ENCODE results near the gene IGFLR1.
A peak's percentile ranks its signal among the peaks of the same experiment; 100 is the strongest.

IGFLR1 gene

DNA sequence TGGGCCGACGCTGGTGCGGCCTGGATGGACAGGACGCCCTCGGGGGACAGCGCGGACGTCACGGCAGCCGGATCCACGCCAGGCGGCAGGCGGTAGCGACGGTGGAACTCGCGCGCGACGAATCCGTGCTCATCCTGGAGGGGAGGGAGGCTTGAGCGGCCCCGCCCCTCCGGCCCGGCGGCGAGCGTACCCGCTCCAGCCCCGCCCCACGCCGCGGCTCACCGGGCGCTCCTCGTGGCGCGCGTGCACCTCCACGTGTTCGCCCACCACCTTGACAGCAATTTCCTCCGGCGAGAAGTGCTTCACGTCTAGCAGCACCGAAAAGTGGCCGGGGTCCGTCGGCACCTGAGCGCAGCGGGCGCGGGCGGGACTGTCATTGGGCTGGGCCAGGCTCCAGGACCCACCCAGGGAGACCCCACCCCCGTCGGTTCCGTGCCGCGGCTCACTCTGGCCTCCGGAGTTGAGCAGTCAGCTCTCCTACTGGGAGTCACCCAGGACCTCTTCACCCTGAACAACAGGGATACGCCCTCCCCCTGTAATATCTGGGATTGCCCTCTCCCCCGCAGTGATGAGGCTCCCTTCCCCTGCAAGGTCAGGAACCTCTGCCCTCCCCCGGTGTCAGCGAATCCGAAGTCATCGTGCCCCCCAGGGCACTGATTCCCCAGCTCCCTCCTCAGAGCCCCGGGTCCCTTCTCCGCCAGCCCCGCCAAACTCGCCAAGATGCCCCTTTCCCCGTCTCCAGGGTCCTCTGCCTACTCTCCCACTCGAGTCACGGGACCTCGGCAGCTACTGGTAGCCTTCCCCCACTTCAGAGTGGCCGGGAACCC, 13.5 kb upstream of the IGFLR1 start:
- DNase-seq (ENCODE audit: low spot score): peak; percentile 77

DNA sequence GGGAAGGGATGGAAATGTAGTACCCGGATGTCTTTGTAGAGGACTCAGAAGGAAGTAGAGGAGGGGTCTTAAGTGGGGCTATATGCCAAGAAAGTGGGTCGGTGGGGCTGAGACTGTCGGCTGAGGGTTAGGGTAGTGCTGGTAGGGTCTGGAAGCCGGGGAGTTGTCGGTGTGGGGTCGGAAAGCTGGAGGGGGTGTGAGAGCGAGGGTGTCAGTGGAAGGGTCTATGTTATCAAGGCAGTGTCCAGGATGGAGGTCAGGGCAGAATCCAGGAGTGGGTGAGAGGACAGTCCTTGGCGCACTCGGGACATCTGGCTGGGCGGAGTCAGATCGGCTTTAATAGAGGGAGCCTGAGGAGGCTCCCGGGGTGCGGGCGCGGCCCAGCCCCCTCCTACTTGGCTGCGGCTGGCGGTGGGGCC, 12.9 kb upstream of the IGFLR1 start:
- DNase-seq (ENCODE audit: low spot score): no peak

DNA sequence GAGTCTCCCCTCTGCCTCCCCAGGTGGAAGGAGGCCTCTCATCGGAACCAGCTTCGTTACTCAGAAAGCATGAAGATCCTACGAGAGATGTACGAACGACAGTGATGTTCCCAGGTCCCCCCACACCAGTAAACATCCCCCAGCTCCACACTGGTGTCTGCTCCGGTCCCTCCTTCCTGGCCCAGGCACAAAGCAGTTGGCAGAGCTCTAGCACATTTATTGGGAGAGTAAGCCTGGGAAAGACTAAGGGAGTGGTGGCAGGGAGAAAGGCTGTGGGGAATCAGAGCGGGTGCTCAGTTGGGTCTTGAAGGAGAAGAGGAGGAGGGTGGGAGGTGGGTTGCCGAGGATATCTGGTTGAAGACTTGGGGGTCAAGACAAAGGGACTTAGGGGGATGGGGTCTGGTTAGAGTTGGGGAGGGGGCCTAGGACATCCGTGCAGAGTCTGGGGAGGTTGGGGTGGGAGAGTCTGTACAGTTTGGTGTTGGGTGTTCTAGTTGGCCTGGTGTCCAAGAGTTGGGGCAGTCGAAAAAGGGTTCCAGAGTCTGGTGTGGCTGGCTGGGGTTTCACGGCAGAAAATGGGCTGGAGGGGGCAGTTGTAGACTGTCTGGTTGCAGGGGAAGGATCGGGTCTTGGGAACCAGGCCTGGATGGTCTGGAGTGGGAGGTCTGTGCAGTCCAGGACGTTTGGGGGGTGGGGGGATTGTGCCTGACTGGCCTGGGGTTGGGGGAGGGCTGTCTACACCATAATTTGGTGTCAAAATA, 12.3 kb upstream of the IGFLR1 start:
- DNase-seq (ENCODE audit: low spot score): no peak

DNA sequence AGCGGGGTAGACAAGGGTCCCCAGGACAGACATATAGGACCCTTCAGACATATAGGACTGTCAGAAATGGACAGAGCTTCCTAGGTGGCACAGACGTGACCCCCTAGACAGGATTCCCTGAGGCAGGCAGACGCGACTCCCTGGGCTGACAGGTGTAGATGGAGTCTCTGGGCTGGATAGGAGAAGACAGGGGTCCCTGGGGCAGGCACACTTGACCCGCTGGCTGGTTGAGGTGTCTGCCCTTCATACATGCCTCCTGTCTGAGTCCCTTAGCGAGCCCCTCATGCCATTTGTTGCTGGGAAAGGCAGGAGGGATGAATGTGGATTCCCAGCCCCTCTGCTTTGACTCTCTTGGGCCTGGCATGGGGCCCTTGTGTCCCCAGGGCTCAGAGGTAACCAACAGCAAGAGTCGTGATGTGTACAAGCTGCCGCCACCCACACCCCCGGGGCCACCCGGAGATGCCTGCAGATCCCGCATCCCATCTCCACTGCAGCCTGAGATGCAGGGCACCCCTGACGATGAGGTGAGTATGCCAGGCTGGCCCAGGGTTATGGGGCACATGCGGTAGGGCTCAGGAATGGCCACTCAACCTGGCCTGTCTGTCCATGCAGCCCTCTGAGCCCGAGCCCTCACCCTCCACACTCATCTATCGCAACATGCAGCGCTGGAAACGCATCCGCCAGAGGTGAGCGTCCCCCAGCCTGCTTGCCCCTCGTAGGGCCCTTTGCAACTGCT, 11.6 kb upstream of the IGFLR1 start:
- DNase-seq (ENCODE audit: low spot score): no peak

DNA sequence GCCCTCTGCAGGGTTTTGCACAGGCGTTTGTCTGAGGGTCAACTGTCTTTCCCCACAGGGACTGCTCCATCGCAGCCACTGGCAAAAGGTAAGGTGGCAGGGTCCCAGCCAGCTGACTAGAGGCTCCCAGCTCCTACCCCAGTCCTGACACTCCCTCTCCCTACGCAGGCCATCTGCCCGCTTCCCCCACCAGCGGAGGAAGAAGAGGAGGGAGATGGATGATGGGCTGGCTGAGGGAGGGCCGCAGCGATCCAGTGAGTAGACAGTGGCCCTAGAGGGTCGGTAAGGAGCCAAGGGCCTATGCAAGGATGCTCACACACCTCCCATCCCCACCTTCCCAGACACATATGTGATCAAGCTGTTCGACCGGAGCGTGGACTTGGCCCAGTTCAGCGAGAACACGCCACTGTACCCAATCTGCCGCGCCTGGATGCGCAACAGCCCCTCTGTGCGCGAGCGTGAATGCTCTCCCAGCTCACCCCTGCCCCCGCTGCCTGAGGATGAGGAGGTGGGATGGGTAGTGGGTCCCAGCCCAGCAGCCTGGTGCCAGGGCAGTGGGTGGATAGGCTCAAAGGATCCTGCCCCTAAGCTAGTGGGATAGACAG, 10.6 kb upstream of the IGFLR1 start:
- DNase-seq (ENCODE audit: low spot score): no peak

GRCh38 chr19:35751839-35752745, 9.8 kb upstream of the IGFLR1 start:
- DNase-seq (ENCODE audit: low spot score): no peak

- DNase-seq (ENCODE audit: low spot score): no peak
These were observed 7.9 kb upstream of the IGFLR1 start for GRCh38 chr19:35750167-35750566.

GRCh38 chr19:35748106-35749020, 6.1 kb upstream of the IGFLR1 start, which contains the start of gene LIN37:
TSS of gene LIN37 (plus strand) at chr19:35748576. CDS start at chr19:35748725, 149 bp downstream.
- peak; percentile 94 for DNase-seq (ENCODE audit: low spot score)

DNA sequence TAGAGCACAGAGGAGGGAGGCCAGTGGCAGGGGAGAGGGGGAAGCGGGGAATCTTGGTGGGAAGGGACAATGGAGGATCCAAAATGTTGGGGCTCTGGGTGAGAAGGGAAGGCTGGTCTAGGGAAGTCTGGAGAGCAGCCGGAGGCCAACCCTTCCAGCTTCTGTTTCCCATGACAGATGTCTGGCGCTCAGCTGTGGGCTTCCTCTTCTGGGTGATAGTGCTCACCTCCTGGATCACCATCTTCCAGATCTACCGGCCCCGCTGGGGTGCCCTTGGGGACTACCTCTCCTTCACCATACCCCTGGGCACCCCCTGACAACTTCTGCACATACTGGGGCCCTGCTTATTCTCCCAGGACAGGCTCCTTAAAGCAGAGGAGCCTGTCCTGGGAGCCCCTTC, 4.3 kb upstream of the IGFLR1 start:
- no peak for DNase-seq (ENCODE audit: low spot score)

DNA sequence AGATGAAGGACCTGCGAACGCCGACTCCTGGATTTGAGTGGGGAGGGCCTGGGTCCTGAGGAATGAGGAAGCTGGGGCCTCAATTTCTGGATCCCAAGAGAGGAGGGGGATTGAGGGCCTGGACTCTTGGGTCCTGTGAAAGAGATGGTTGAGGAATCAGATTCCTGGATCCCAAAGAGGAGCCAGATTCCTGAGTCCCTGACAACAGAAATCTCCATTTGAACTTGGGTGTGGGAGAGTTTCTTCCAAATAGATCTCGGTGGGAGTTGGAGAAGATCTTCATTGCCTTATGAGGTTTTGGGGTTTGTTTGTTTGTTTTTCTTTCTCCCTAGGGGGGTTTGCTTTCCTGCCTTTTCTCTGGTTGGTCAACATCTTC, 3.8 kb upstream of the IGFLR1 start:
- DNase-seq (ENCODE audit: low spot score): no peak

GRCh38 chr19:35745328-35746086, 3.3 kb upstream of the IGFLR1 start, which contains the start of the genes PSENEN and U2AF1L4:
TSS of gene PSENEN (plus strand) at chr19:35745651. CDS start at chr19:35745931, 280 bp downstream.
TSS of gene U2AF1L4 (minus strand) at chr19:35745418. CDS start at chr19:35745391, 27 bp downstream.
- peak; percentile 95 for DNase-seq (ENCODE audit: low spot score)

DNA sequence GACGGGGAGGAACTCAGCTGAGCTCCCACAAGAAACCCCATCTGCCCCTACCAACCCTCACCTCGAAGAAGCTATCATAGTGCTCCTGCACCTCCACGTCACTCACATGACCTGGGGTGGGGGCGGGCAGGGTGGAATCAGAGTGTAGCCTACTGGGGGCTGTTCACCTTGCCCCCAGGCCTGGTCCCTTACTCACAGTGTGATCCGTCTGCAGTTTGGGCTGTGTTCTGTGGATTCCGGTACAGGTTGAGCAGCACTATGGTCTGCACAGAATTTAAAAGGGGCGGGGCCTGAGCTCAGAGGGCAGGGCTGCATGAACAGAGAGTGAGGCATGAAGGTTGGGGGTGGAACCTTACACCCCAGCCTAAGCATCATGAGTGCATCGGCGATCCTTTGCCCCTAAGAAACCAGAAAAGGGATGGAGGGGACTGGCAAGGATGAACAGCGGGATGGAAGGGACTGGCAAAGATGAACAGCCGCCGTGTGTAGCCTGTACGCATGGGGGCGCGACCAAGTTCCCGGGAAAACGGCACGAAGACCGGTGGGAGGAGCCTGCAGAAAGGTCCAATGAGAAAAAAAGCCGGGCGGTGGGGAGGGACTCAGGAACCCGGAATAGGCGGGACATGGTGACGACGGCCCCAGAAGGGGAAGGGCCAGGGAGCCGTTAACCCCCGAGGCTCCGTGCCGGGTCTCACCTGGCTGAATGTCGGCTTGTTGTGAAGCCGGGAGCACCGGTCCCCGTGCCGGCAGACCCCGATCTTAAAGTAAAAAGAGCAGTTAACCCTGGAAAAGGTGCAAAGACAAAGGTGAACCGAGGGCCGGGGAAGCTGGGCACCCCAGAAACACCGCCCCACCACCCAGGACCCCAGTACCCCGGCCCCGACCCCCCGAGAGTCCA, 2.4 kb upstream of the IGFLR1 start:
- peak; percentile 89 for DNase-seq (ENCODE audit: low spot score)

DNA sequence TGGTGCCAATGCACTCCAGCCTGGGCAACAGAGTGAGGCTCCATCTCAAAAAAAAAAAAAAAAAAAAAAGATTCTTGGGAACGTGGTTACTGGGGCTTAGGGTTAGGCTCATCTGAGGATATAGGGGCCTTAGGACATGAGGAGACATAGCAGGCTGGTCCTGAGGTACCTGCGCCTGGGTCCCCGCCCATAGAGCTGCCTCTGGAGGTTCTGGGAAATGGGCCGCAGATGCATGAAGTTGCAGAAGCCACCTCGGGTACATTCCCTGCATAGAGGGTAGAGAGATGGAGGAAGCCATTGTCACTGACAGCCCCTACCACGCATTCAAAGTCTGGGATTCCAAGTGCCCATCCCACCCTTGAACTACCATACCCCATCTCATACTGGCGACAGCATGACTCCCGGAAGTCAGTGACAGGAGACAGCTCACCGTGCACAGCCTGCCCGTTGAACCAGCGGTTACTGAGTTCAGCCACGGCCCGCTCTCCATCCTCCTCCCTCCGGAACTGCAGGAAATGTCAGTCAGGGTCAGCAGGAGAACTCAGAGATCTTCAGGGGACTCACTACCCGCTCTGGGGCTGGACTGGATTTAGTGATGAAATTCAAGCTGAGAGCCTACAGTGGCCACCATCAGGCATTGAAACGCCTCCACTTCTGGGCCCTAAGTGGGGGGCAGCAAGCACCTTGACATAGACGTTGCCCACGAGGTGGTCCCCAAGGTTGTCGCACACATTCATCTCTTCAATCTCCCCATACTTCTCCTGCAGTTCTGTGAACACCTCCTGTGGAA, 1.6 kb upstream of the IGFLR1 start:
- DNase-seq (ENCODE audit: low spot score): no peak

DNA sequence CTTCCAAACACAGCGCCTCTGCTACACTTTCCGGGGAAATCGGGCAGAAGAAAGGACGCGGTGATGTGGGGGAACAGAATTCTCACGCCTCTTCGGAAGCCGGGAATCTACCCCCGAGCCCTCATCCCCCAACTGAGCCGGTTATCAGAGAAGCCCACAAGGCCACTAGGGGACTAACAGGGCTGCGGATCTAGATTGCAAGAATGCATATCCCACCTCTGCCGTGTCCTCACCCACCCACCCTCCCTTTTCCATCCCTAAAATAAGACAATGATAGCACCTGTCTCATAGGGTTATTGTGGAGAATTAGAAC, 1.1 kb downstream of the IGFLR1 start:
- DNase-seq (ENCODE audit: low spot score): no peak

- peak; percentile 98 for DNase-seq (ENCODE audit: low spot score)
These were observed 1.6 kb downstream of the IGFLR1 start for GRCh38 chr19:35740423-35741202.

DNA sequence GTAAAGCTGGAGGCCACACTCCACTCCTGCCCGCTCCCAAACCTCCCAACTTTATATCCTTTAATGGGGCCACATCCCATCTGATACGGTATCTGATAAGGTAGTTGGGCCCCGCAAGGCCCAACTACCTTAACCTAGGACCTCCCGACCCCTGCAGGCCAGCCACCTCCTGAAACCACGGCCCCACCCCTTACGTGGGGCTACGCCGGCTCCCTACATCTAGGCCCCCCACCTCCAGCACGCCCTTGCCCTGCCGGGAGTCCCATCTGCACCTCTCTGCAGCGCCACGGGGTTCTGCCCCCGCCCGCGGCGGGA, 2.2 kb downstream of the IGFLR1 start:
- DNase-seq (ENCODE audit: low spot score): no peak
